RWPE2 (cell line): ENCODE measurements around the gene FBXO42.
"Not testable (repeated sequence)": the region's sequence is repeated elsewhere in the genome, so short reads cannot be mapped to it uniquely, and the experiment has no call there.

ENCODE experiments used
- ATAC-seq: fragments of 200-7000 bp; cut with Tn5 transposase; 3 replicates; pipeline ENCODE4 v1.9.1; 2021; ENCODE audit warnings: low read depth
- DNase-seq: peaks from one replicate; pipeline ENCODE4 v3.0.0-alpha.2; 2020; ENCODE audit warnings: low spot score
- H3K27ac ChIP-seq: fragments of 450-650 bp; 2 replicates; pipeline ENCODE4 v1.5.1; 2017; ENCODE audit warnings: mild to moderate bottlenecking; ENCODE audit not compliant: poor library complexity, severe bottlenecking
- H3K27me3 ChIP-seq: fragments of 250-450 bp; sonication (Bioruptor Pico); 2 replicates; pipeline ENCODE4 v1.5.1; 2021; ENCODE audit warnings: mild to moderate bottlenecking, moderate library complexity; ENCODE audit not compliant: insufficient read depth, poor library complexity, severe bottlenecking
- H3K36me3 ChIP-seq: fragments of 250-450 bp; sonication (Bioruptor Pico); 2 replicates; pipeline ENCODE4 v1.5.1; 2020; ENCODE audit warnings: low read depth, mild to moderate bottlenecking, moderate library complexity
- H3K4me1 ChIP-seq: fragments of 250-450 bp; sonication (Bioruptor Pico); 2 replicates; pipeline ENCODE4 v1.5.1; 2021; ENCODE audit warnings: mild to moderate bottlenecking, moderate library complexity; ENCODE audit not compliant: insufficient read depth, poor library complexity, severe bottlenecking
- H3K4me3 ChIP-seq: fragments of 250-450 bp; sonication (Bioruptor Pico); 2 replicates; pipeline ENCODE4 v1.5.1; 2021; ENCODE audit warnings: mild to moderate bottlenecking, moderate library complexity; ENCODE audit not compliant: severe bottlenecking
- H3K9me3 ChIP-seq: fragments of 250-450 bp; sonication (Bioruptor Pico); 2 replicates; pipeline ENCODE4 v1.5.1; 2021; ENCODE audit warnings: mild to moderate bottlenecking, moderate library complexity; ENCODE audit not compliant: severe bottlenecking
- CTCF ChIP-seq: fragments of 450-650 bp; IDR thresholded peaks from one replicate; pipeline ENCODE4 v1.5.1; 2017; ENCODE audit warnings: mild to moderate bottlenecking, moderate library complexity; ENCODE audit not compliant: poor library complexity, severe bottlenecking

FBXO42 gene

GRCh38 chr1:16367258-16367967 lies 15.1 kb upstream of the FBXO42 start:
- peak; percentile 11 for TF ChIP-seq CTCF
- Histone ChIP-seq H3K4me3 (peak overlapping the region; percentile 81), H3K9me3 (no peaks in the 10 kb centered on the region), H3K27me3 (no peaks in the 10 kb centered on the region), H3K36me3 (peaks cover under 1% of the 10 kb centered on the region; the same call in 1 of the 2 replicates), H3K4me1 (peaks cover 13% of the 10 kb centered on the region), H3K27ac (peak overlapping the region; percentile 89)
- peak; percentile 68 for ATAC-seq
- peak; percentile 82 for DNase-seq

GRCh38 chr1:16366722-16367257 lies 14.5 kb upstream of the FBXO42 start, which contains the start of gene SZRD1:
Gene SZRD1 (plus strand): TSS chr1:16367242. CDS start chr1:16367258, 16 bp downstream.
- peak; percentile 84 for ATAC-seq
- DNase-seq: peak; percentile 95
- Histone ChIP-seq H3K4me3 (peak within 1 kb of the TSS; percentile 81), H3K9me3 (no peaks in the 10 kb centered on the region), H3K27ac (peak within 1 kb of the TSS; percentile 89), H3K36me3 (no peaks in the 10 kb centered on the region), H3K4me1 (peaks cover 6% of the 10 kb centered on the region), H3K27me3 (no peaks in the 10 kb centered on the region)
- no peak for TF ChIP-seq CTCF

- H3K27ac ChIP-seq, H3K9me3 ChIP-seq, ATAC-seq, H3K27me3 ChIP-seq, H3K4me3 ChIP-seq, H3K36me3 ChIP-seq, H3K4me1 ChIP-seq, DNase-seq: not testable (repeated sequence)
Observed at GRCh38 chr1:16365146-16365498, 12.8 kb upstream of the FBXO42 start.

GRCh38 chr1:16356867-16357266 lies 4.6 kb upstream of the FBXO42 start:
- TF ChIP-seq CTCF: no peak
- H3K4me3 ChIP-seq: no peak overlapping the region
- H3K27ac ChIP-seq: no peak overlapping the region
- ATAC-seq (no peak), DNase-seq (no peak)
- H3K4me1 ChIP-seq: no peaks in the 10 kb centered on the region
- H3K36me3 ChIP-seq: no peaks in the 10 kb centered on the region
- no peaks in the 10 kb centered on the region for H3K9me3 ChIP-seq
- no peaks in the 10 kb centered on the region for H3K27me3 ChIP-seq

- peaks cover 3% of the 10 kb centered on the region; the same call in 1 of the 2 replicates for H3K36me3 ChIP-seq
- peaks cover 9% of the 10 kb centered on the region for H3K4me1 ChIP-seq
- no peaks in the 10 kb centered on the region for H3K27me3 ChIP-seq
- no peak overlapping the region for H3K4me3 ChIP-seq
- H3K9me3 ChIP-seq: no peaks in the 10 kb centered on the region
- no peak for DNase-seq
- TF ChIP-seq CTCF: no peak
- no peak overlapping the region for H3K27ac ChIP-seq
- no peak for ATAC-seq
Observed at GRCh38 chr1:16354619-16355018, 2.3 kb upstream of the FBXO42 start.
